HG03521 (cell line): ENCODE data around the gene HIP1R.
"Not testable (repeated sequence)": the region's sequence is repeated elsewhere in the genome, so short reads cannot be mapped to it uniquely, and the experiment has no call there.

Experiments used
- ATAC-seq: cut with Tn5 transposase; IDR thresholded peaks from one replicate; pipeline ENCODE4 v1.9.1; 2021; ENCODE audit warnings: mild to moderate bottlenecking, moderate library complexity; ENCODE audit not compliant: unreplicated experiment

The HIP1R gene

GRCh38 chr12:122871851-122872780, 36.9 kb downstream of the HIP1R start:
- ATAC-seq, result no peak

- ATAC-seq, result no peak
Measured at GRCh38 chr12:122872815-122873361, 37.6 kb downstream of the HIP1R start.

GRCh38 chr12:122873540-122873939, 38.3 kb downstream of the HIP1R start:
- no peak for ATAC-seq

- ATAC-seq, result no peak
Measured at GRCh38 chr12:122874081-122874480, 38.8 kb downstream of the HIP1R start.

GRCh38 chr12:122875590-122876220, 40.4 kb downstream of the HIP1R start:
- ATAC-seq, result no peak

- ATAC-seq, result not testable (repeated sequence)
Measured at GRCh38 chr12:122876281-122876680, 41.0 kb downstream of the HIP1R start.

- ATAC-seq, result no peak
Measured at GRCh38 chr12:122876731-122877130, 41.5 kb downstream of the HIP1R start.

- no peak for ATAC-seq
Measured at GRCh38 chr12:122878780-122879612, 43.7 kb downstream of the HIP1R start.

- no peak for ATAC-seq
Measured at GRCh38 chr12:122880155-122880667, 45.0 kb downstream of the HIP1R start.

- no peak for ATAC-seq
Measured at GRCh38 chr12:122880668-122881067, 45.4 kb downstream of the HIP1R start.

GRCh38 chr12:122882908-122883558, 47.8 kb downstream of the HIP1R start:
- no peak for ATAC-seq

GRCh38 chr12:122884091-122884826, 49.0 kb downstream of the HIP1R start:
- no peak for ATAC-seq

GRCh38 chr12:122884860-122885259, 49.6 kb downstream of the HIP1R start:
- no peak for ATAC-seq

GRCh38 chr12:122886161-122886560, 50.9 kb downstream of the HIP1R start:
- no peak for ATAC-seq

- peak; percentile 55 for ATAC-seq
Measured at GRCh38 chr12:122886851-122887818, 51.9 kb downstream of the HIP1R start.

- ATAC-seq, result peak; percentile 14
Measured at GRCh38 chr12:122887819-122888212, 52.6 kb downstream of the HIP1R start.

- peak; percentile 55 for ATAC-seq
Measured at GRCh38 chr12:122888232-122888752, 53.0 kb downstream of the HIP1R start.
